H1 (cell line): Measurements from ENCODE around the gene EEF2. TPM values are rescaled to one million over a fixed set of nuclear protein-coding genes. Genes with fewer than 3 reads are reported as not detected.

Experiments
- GABPA ChIP-seq: IDR thresholded peaks from 2 replicates; pipeline ENCODE4 v1.6.1; 2011; ENCODE audit warnings: mild to moderate bottlenecking, low read length, moderate library complexity, borderline replicate concordance; ENCODE audit not compliant: insufficient read depth
- polyA plus RNA-seq, 7 experiments: library from polyadenylated mRNA; depleted of rRNA in 3 of 7; stranded (reverse) in 5 of 7; unstranded in 2 of 7; fragments of >200 nt in 5 of 7; fragments of 200-250 nt in 2 of 7; gene quantifications; 1 replicate in 5 of 7; 2 replicates in 1 of 7; 4 replicates in 1 of 7; pipeline versions ENCODE4 v1.2.1 to v1.2.3, GENCODE V29; 2011 to 2013; ENCODE audit warnings: missing spikeins in 2 of 7, mixed read lengths in 2 of 7
- total RNA-seq: library from RNA; stranded (reverse); fragmentation: NEBNext Ultra II Directional; extraction: Animal tissue kit (Norgen Biotek cat#: 25700); gene quantifications from 2 replicates; pipeline ENCODE4 v1.2.1, GENCODE V29; 2021

EEF2 gene
- total and polyA plus RNA-seq, 2 of the 8 experiments (the other 6 are each of a cell fraction or from before 2014, with no cell fraction given), result 1,554 to 3,380 TPM

DNA sequence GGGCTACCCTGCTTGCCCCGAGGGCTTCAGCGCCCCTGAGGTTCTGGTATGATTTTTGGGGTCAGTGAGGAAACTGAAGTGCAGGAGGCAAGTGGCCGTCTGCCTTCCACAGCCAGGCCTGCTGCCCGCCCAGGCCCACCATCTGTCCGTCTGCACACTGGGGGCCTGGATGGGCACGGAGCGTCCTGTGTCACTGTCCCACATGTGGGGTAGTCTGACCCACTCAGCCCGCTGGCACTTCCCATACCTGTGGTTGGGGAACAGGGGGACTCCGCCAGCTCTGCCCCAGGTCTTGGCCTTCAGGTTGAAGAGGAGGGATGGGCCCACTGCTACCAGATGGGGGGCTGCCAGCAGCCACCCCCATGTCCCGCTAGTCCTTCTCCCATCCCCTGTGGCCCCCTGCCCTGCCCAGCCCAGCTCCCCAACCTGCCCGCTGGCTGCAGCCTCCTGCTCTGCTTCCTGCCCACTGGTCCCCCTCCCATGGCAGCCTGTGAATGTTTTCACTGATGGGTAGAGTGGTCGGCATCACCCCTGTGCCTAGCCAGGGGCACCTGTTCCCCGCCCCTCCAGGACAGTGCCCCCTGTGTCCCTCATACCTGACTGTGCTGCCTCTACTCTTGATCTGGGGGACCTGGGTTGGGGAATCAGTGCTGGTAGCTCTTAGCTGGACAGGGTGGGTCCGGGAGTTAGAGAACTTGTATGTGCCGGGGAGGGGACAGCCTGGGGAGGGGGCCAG is 31.8 kb upstream of the EEF2 start (continued):
- no peak for TF ChIP-seq GABPA
